NCI-H524 treated with DMSO at 0.1 percent for 48 hours (cell line): ENCODE data around the gene XXYLT1.
A peak's percentile ranks its signal among the peaks of the same experiment; 100 is the strongest.

Experiments
- DNase-seq: peaks from one replicate; lab custom pipeline; 2025; lab: John Stamatoyannopoulos, UW

XXYLT1 gene

DNA sequence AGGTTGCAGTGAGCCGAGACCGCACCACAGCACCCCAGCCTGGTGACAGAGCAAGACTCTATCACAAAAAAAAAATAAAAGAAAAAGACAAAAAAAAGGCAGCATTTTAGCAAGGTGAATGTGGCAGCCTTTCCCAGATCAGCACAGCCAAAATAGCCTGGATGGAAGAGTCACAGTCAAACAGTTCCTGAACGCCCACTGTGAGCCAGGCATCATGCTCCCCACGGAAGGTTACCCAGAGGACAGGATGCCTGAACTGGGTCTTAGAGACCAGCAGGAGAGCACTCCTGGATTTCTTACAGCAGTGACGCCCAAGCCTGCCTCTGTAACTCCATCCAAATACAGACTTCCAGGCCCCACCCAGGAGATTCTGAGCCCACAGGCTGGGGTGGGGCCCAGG is 4.5 kb downstream of the XXYLT1 start:
- no peak for DNase-seq

DNA sequence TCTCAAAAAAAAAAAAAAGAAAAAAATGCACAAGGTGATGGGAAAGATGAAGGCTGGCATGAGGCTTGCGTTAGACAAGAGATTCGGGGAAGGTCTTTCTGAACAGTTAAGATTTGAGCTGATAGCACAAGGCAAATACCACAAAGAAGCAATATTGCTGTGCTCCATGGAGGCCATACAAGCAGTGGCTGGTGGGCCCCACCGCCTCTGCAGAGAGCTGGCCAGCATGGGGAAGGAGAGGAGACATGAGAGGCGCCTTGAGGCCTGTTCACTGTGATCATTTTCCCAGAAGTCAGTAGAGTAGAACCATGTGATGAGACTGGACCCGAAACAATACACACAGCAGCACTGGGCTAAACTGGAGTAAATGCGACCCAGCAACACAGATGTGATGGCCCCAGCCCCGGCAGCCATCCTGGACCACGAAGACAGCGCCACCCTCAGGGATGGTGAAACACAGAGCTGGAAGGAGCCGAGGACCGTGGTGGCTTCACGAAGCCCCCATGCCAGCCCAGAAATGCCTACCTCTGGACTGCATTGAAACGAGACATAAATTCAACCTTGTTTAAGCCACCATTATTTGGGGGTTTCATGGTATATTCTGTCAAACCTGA is 5.5 kb downstream of the XXYLT1 start:
- DNase-seq: no peak

DNA sequence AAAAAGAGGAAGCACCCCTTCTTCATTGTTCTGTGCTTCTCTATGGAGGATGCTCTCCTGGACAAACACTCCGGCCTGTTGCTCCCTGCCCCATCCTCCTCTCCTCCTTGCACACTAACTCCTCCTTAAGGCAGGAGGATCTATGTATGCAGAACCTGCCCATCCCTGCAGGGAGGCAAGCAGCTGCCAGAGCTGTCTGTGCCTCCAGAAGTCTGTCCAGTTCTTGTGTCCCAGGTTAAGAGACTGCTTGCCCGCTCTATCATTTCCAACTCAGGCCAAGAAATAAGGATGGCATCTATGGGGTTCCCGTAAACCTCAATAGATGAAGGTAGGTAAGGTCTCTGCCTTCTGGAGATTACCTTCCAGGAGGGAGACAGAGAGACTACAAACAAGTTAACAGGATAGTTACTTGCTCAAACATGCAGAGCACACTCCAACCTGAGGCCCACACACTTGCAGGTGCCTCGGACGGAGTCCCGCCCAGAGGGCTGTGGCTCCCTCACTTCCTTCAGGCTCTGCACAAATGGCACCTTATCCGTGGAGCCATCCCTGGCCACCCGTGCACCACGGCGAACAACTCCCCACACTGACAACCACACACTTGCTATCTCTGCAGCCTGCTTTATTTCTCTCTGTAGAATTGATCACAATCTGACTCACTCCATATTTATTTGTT is 6.9 kb downstream of the XXYLT1 start:
- DNase-seq: no peak

DNA sequence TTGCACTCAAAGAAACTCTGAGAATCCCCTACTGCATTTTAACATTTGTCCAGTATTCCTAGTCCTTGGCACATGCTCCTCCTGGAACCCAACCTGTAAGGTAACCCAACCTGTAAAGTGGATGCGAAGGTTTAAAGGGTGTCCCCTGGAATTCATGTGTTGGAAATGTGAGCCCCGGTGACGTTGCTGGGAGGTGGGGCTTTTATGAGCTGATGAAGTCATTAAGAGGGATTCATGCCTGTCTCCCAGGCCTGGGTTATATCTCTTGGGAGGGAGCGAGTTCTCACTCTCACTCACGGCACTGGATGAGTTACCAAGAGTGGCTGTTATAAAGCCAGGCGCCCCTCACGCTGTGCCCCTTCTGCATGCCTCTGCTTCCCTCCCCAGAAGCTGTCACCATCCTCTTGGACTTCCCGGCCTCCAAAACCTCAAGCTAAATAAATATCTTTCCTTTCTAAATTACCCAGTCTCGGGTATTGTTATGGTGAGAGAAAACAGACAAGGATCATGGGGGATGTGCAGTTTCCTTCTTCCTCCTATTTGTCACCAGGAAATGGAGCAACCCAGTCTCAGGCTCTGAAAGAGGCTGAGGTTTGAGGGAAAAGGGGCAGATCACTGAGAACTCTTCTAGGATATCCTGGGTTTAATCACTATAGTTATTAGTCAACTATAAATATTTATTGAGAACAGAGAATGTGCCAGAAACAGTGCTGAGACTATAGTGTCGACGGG is 7.6 kb downstream of the XXYLT1 start:
- no peak for DNase-seq

DNA sequence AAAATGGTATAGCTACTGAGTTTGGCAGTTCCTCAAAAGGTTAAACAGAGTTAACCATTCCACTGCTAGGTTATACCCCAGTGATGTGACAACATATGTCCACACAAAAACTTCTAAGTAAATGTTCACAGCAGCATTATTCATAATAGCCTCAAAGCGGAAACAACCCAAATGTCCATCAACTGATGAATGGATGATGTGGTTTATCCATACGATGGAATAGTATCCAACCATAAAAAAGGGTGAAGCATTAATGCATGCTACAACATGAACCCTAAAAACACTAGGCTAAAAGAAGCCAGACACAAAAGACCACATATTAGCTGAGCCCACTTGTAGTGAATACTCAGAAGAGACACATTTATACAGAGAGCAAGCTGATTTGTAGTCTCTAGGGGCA is 9.0 kb downstream of the XXYLT1 start:
- no peak for DNase-seq

DNA sequence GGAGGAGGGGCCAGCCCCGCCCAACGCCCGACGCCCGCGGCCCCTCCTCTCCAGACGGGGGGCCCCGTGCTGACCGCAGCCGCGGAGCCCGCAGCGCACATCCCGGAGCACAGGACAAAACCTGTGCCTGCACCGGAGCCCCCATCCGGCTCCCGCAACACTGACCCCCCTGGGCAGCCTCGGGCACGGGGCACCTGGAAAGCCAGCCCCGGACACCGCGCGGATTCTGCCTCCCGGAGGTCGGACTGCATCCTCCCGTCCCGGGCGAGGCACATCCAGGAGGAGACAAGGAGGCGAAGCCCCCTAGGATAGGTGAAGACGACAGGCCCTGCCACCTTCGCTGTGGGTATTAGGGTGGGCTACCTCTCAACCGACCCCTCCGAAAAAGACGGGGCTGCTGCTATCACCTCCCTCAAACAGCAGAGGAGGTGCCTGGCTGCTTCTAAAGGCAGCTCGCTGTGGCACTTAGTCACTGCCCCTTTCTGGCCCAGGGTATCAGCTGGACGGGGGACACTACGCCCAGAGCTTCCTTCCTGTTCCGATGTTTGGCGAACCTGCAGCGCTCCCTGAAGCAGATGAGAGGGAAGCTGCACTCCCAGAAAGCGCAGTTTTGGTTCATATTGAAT is 10.6 kb downstream of the XXYLT1 start:
- DNase-seq: no peak

DNA sequence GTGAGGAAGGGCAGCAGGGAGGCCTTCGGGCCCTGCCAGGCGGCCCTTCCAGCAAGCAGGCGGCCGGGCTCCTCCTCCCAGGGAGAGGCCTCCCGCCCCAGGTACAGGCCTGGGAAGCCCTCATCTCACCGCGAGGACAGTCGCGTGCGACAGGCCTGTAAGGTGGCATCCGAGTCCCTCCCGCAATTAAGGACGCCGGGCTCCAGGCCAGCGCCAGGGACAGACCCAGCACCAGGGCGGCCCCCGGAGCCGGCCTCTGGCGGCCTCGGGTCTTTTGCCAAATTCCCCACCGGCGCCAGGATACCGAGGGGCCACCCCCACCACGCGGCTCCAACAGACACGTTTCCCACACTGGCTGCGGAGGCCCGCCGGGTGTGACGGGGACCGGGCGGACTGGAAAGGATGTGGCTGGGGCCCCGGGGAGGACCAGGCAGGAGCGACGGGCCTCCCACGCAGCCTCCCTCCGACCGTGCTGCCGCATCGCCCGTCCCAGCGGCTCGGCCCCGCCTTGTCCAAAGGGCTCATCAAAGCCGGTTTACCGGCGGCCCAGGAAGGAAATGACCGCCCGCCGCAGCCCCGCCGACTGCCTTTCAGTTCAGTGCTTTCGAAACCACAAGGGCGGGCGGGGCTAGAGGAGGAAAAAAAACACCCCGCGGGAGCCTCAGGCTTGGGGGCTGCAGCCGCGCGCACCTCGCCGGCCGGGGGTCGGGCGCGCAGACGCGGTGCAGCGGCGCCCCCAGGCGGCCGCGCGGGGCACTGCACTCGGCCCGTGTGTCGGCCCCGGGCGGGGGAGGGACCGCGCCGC is 11.3 kb downstream of the XXYLT1 start:
- peak; percentile 4 for DNase-seq

DNA sequence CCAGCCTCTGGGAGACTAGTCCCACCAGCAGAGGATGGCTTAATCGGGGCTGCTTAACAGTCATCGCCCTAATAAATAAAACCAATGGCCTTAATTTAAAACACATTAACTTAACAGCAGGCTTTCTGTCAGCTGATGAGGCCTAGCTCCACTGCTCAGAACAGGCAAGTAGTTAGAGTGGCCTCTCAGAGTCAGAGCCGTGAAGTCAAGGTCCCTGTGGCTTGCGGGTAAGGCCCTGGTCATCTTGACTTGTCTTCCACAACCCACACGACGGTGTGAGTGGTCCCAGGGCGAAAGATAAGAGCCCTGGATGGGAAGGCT is 11.8 kb downstream of the XXYLT1 start:
- no peak for DNase-seq

DNA sequence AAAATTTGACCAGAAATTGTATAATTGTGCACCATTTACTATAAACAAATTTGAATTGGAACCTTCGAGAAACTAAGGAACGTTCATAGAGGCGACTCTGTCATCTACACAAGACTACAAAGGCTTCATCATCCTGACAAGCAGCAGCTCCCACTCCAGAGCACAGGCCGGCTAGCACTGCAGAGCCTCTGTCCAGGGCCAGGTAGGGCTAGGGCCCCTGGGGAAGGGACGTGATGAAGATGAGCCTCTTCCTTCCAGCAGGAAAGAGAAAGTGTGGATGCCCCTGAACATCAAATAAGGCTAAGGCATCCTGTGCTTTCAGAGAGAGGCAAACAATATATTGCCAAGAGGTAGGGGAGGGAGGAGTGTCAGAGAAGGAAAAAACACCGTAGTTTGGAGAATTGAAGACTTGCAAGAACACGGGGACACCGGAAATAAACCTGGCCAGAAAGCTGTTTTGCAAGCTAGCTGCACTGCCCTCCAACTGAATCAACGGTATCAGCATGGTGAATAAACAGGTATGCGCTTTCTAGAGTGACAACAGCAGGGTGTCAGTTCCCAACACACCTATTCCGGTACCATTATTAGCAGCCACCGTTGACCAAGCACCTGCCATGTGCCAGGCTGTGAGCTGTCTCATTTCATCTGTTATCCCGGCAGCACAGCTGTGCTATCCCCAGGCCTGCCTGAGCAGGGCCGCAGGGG is 12.4 kb downstream of the XXYLT1 start:
- peak; percentile 31 for DNase-seq

DNA sequence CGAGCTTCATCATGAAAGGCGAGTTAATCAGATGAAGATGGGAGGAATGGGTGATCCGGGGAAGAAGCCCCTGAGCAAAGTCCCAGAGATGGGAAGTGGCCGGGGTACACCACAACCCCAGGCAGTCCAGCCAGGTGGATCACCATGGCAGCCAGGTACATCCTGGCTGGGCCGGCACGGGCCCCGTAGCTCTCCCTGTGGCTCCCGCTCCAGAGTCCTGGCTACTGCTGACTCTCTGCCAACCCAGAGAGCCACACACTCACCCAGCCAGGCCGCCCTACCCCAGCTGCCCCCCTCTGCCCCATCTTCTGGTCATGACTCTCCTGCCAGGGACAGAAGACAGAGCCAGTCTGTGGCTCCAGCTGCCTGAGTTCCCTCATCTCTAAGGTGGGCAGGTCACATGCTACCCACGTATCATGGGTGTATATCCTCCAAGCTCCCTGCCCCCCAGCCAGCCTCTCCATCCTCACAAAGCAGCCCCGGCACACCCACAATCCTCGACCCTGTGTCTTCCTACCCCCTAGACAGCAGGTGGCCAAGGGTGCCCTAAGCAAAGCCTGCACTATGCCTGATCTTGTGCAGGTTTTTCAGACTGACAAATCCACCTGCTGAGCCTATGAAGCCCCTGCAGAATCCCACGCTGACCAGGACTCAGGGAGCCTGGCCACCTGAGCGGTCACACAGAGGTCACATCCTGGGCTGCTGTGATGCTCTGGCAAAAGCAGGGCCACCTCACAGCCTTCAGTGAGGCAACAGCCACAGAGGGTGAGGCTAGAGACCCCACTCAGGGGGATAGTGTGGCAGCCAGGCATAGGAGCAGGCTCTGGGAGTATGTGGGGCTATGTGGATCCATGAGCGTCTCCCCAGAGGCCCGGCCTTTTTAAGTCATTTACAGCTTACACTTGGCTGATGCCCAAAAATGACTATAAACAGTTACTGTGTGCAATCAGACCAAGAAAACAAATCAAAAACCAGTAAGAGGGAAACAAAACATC is 13.2 kb downstream of the XXYLT1 start:
- no peak for DNase-seq

DNA sequence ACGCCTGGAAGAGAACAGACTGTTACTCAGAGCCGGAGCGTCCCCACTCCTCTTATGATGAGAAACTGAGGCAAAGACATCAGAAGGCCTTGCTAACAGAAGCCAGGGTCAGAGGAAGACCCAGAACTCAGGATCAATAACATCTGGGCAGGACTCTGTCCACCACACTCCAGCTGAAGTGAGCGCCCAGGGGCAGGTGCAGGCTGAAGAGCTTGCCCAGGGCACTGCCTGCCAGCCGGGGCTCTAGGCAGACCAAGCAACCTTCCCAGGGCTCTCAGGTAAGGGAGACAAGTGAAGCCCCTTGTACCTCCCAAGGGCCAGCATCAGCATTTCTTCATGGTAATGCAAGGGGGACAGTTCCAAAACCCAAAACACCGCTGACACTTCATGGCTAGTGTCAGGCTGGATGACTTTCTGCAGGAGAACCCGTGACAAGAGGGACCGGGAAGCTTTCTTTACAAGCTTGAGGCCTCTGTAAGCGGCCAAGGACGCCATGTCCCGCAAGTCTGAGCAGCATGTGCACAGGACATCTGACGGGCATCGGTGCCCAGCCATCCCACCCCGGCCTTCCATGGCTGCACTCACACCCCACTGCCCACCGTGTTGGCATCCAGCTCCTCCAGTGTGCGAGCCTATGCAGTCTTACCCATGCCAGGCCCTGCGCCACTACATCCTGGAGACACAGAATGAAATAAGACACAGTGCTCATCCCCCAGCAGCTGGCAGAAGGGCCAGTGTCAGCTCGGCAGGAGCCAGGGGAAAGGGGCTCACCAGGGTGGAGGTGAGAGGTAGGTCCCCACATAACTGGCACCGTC is 14.1 kb downstream of the XXYLT1 start:
- no peak for DNase-seq

DNA sequence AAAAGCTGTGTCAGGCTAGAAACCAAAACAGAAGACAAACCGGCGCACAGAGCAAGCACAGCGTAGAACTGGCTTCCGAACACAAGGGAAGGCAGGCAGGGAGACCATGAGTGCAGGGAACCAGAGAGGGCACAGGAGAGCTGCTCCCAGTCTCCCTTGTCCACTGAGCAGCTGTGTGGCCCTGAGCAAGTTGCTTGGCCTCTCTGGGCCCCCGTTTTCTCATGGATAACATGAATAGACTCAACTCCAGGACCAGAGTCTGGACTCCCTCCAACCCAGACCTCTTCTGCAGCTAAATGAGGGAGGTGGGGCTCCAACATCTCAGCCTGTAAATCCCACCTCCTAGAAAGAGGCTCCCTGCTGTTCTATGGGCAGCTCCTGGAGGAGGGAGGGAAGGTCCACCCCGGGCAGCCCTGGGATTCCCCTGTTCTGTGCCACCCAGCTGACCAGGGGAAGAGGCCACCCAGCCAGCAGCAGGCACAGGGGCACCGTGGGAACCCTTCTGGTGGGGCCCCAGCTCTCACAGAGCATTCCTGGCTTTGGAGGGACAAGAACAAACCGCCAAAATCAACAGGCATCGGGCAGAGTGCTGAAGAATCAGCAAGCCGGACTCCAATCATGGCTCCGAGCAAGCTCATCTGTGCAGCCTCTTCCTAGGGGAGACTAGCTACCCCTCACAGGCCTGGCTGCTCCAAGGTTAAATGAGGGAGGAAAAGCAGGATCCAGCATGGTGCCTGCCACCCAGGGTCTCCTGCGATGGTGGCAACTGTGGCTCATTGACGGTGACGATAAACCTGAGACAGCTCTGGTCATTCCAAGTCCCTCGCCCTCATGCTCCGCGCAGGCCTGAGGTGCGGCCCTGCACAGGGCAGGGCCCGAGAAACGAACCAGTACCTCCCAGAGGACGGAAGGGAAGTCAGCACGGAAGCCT is 15.1 kb downstream of the XXYLT1 start:
- no peak for DNase-seq

DNA sequence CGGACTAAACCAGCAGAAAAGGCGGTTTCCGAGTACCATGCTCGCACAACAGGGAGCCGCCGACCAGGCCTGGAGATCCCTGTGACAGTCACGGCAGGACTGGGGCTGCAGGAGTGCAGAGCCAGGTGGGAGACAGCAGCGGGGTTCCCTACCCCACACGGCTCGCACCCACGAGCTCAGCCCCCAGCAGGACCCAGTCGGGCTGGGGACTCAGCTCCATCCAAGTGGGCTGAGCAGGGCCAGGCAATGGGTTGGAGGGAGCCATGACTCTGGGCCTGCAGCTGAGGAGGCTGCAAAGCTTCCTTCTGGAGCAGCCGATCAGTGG is 15.8 kb downstream of the XXYLT1 start:
- DNase-seq: no peak

DNA sequence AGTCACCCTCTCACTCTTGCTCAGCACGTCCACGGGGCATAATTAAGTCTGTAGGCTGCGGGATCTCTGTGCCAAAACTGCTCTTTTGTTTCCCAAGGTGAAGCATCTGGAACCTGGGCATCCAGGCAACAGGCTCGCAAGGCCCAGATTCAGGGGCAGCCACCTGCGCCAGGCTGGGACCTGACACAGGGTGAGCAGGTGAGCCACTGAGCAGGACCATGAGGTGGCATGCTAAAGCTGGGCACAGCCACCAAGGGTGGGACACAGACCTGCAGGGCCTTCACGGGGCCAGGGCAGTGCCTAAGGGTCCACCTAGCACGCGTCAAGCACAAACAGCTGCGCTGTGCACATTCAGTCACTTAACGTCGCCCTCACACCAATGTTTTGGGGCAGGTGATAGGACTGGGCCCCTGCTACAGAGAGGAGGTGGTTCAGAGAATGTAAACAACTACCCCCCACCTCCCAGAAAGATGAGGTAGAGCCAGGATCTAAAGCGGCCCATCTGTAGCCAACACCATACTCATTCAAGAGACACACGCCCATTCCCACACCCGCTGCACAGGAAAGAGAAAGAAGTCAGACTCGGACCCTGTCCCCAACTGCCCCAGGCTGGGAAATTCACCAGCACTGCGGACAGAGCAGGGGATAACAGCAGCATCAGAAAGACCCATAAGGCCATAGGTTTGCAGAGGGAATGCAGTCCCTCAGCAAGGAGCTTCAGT is 16.3 kb downstream of the XXYLT1 start:
- no peak for DNase-seq

DNA sequence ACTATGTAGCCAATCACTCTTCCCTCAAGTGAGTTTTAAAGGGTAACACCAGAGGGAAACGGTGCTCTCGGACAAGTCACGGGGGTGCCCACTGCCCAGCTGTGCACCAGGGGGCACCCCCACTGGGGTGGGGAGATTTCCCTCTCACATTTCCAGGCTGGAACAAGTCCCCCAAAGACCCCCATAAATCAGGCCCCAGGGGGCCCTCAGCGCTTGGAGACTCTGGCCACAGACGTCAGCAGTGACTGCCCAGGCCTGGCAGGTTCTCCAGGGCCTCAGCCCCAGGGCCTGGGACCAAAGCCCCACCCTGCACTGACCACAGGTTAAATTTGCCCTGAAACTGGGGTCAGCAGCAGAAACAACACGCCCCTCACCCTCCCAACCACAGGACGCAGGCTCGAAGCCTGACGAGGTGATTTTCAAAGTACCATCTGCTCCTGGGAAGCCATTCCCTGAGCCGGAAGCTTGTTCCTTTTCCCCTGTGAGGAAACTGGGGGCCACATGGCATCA is 17.0 kb downstream of the XXYLT1 start:
- peak; percentile 50 for DNase-seq

DNA sequence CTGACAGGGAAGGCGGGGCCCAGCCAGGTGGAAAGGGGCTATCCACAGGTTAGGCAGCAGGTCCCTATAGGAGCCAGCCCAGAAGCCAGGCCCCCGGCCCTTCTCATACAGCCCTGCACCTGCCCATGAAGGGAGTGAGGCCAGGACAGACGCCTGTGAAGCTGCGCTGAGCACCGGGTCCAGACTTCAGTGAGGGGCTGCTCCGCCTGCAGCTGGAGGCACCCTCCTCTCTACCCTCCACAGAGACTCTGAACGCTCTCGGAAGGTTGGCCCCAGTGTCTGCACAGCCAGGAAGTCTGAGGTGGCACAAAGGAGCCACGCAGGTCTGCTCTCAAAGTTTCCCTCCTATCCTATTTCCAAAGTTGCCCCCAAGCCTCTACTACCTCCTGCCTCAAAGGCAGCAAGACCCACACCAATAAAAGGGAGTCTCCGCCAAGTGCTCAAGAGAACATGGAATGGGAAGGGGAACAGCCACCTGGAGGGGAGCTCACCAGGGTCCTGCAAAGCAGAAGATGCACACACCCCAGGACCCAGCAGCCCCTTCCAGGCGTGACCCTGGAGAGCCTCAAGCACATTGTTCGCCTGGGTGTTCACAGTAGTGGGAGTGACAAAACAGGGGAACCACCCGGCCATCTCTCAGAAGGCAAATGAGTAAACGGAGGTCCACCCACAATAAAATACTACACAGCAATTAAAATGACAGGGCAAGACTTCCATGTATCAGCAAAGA is 19.5 kb downstream of the XXYLT1 start:
- DNase-seq: no peak
